NCI-H524 (cell line): ENCODE measurements around the gene WFS1.

ENCODE experiments used
- DNase-seq, 2 experiments: peaks; one replicate each; lab custom pipeline; 2025; lab: John Stamatoyannopoulos, UW

Gene WFS1

DNA sequence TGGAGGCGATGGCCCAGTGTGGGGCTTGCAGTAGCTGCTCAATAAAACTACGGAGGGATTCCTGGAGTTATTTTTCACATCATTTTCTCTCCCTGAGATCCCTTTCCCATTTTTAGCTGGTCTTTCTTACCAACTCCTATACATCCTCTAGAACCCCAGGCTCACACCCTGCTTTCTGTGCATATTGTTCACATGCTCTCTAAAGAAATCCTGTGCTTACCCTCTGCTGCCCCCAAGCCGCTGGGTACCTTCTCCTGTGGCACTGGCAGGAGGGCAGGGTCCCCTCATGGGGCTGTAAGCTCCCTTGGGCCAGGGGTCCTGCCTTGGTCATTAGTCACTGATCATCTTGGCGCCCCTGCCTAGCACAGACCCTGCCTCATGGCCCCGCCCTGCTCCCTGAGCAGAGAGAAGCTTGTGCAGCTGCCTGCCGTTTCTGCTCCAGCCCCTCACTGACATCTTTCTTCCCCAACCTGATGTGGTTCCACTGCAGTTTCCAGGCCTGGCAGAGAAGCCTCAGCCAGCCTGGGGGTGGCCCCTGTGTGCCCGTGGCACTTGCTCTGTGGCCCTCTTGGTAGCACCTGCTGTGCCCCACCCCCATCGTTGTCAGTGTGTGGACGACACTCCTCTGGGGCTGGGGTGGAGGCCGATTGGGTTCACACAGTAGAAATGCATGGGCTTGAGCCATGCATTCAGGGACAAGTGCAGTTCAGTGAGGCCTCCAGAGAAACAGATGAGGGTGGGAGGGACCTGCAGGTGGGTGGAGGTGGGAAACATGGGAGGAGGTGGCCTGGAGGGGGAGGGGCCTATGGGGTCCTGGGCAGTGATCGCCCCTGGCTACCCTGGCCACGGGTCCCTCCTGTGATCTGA, 69.5 kb downstream of the WFS1 start:
- no peak for DNase-seq

DNA sequence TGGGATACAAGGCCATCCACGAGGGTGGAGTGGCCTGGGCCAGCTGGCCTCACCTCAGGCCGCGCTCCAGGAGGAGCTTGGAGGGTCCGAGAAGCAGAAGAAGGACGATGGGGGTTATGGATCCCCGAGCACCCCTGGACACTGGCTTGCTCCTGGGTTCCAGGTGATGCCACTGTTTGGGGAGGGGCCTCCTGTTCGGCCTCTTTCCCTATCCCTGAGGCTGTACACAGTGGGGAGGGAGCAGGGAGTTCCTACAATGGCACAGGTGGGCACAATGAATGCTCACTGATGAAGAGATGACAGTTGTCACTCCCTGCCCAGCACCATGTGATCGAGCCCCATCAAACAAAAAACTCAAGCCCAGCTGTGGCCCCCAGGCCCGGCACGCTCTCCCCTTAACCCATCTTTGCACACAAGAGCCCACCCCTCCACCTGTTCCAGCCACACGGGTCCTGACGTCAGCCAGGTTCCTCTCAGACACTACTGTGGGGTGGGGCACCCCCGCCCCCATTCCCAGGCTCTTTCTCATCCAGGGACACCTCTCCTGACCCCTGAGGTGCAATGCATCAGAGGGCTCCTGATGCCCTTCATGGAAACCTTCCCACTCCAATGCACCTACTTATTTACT, 70.3 kb downstream of the WFS1 start:
- DNase-seq: no peak

DNA sequence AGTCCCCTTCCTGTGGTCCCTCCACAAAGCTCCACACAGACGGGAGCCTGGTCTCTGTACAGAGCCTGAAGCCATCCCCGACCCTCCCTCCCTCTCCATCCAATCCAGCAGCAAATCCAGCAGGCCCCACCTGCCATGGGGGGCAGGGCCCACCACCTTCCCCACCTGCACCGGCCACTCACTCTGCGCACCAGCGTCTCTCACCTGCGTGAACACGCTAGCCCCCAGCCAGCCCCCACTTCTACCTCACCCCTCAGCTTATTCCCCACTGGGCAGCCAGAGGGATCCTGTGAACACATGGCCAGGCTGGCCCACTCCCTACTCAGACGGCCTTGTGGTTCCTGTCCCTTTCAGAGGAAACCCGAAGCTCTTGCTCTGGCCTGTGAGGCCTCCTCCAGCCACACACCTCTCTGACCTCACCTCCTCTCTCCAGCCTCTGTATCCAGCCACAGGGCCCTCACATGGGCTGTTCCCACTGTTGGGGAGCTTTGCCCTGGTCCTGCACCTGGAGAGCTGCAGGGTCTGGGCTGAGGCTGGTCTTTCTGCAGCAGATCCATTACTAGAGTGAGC, 70.9 kb downstream of the WFS1 start:
- no peak for DNase-seq

DNA sequence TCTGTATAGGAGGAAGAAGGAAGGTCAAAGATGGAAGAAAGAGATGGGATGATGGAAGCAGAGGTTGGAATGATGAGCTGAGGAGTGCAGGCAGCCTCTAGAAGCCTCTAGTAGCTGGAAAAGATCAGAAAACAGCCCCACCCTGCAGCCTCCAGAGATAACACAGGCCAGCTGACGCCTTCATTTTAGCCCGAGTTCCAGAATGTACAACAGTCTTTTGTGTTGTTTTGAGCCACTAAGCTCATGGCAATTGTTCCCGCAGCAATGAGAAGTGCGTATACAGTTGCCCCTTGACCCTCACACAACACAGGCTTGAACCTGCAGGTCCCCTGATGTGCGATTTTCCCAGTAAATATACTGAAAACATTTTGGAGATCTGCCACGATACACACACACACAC, 72.0 kb downstream of the WFS1 start:
- DNase-seq: peak in 1 of 2 experiments; percentile 15

DNA sequence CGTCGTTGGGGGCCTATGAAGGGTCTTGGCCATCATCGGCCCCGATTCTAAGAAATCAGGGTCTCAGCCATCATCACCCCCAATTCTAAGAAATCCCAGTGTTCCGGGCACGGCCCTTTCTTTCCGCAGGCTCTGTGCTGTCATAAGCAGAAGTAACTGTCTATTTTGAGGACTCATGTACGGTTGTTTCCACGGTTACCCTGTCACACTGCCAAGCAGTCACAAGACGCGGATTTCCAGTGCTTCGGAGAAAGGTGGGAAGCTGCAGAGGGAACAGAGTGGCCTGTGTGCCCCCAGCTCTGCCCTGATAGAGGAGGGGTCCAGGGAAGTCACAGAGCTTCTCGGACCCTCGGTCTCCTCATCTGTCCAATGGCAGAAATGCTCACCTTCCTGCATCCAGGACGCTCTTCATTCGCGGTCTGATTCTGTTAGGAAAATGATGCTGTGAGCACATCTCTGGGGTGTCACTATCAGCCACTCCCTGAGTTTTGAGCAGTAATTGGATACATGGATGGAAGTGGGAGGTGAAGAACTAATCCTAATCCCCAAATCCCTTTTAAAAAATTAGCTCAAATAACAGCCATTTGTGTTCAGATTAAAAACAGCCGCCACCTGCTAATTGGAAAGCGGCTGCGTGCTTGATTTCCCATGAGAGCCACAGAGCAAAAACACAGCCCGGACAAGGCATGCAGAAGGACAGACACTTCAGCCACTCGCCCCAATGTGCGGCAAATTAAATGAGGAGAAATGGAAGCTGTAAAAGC, 73.1 kb downstream of the WFS1 start:
- DNase-seq: peak; percentile 96 to 98

DNA sequence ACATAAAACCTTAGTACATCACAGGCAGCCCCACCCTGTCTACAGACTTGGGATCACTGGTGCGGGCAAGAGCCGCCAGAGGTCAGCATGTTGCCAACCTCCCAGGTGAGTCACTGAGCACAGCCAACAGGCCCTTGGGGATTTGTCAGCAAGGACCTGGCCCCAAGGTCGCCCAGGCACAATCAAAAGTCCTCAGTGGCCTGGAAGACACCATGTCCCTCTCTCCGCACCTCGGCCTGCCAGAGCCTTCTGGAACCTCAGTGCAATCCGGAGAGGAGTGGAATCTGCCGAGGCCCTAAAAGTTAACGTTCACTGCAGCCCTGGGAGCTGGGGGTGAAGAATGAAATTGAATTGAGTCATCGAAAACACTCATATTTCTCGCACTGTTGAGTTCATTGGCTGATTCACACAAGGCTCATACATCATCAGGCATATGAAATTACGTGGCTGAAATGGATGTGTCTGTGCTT, 74.3 kb downstream of the WFS1 start:
- DNase-seq: no peak

DNA sequence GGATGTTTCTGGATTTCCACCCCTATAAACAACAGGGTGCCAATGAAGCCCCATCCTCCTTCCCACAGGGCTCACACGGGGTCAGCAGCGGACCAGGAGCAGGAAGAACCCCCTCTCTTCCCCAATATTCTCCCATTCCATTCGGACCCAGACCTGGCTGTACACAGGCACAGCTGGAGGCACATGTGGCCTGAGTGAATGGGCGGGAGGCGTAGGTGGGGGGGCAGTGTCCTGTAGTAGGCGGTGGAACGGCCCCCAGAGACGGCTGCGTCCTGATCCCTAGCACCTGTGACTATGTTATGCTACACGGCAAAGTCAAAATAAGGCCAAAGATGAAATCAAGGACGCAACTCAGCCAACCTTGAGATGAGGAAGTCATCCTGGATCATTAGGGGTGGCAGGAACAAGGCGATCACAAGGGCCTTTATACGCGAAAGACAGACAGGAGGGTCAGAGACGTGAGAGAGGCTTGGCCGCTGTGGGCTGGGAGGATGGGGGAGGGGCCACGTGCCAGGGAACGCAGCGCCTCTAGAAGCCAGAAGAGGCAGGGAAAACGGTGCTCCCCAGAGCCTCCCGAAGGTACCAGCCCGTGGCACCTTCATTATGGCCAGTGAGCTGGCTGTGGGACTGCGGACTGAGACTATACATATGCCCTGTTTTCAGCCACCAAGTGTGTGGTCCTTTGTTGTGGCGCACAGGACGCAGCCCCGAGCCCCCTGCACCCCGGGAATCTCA, 75.6 kb downstream of the WFS1 start:
- DNase-seq: no peak

DNA sequence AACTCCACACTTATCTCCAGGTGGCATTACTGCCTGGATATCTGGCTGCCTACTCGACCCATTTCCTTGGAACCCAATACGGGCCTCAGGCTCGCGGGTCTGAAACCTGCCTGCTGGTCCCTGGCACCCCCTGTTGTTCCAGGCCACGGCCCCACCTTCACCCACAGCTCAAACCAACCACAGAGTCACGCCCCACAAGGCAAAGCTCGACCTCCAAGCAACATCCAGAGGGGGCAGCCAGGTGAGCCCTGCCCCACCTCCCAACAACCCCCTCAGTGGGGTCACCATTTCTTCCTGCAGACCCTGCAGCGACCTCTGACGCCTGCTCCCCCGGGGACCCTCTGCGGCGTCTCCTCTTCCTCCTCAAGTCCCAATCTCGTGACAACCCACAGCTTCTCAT, 76.2 kb downstream of the WFS1 start:
- no peak for DNase-seq

DNA sequence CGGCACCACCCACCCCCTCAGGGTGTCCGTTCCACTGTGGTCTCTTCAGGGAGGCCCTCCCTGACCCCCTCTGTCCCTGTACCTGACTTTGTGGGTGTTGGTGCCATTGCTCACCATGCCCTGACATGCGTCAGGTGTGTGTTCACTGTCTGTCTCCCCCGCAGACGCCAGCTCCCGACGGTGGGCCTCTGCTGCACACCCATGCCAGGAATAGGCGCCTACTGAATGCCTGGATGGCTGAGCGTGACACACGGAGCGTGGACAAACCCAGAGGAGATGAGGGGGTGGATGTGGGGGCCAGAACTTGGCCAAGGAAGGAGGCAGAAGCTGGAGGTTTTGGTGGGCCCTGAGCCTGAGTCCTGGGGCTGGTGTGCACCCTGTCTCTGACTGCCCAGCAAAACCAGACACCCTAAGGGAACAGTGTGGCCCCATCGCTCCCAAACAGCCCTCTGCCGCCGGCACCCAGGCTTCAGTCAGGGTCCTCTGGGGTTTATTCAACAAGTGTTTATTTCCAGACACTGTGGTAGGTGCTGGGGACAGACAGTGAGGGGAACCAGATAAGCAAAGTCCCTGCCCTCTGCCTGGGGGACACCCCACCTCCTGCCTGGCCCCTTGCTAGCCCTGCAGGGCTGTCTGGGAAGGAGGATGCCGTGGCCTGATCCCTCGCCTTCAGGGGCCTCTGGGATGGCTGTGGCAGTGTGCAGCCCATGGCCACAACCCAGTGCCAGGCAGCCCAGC, 76.9 kb downstream of the WFS1 start:
- DNase-seq: no peak

DNA sequence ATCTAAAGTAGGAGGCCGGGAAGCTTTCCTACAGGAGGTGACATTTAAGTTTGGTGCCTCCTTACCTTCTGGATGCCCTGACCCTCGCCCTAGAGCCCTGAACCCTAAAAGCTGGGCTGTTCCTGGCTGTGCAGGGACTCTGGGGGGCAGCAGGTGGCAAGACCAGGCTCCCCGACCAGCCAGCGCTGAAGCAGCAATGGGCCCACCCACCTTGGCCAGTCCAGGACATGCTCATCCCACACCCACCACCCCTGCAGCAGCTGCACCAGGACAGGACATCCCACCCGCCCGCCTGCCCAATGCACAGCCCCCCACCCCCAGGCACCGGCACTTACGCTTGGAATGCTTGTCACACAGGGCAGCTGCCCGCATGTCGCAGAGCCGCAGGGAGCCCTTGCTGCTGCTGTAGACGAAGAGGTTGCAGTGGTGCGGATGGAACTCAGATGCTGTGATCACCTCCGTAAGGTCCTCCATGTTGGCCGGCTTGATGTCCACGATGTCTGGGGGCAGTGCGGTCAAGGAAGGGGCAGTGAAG, 77.9 kb downstream of the WFS1 start:
- DNase-seq: no peak

DNA sequence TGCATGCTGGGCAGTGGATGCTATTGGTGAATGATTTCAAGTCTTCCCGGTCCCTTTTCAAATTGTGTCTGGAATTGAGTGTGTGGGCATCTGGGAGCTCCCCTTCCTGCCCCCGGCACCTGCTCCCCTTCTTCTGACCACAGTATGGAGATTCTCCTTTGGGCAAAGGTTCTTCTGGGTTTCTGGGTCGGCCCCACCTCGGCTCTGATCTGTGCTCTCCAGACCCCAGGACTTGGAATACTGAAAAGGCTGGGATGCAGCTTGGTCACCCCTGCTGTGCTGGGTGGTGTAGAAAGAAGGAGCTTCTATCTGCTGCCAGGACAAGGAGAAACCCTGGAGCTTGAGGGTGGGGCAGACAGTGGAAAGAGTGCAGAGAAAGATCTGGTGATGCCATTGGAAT, 78.8 kb downstream of the WFS1 start:
- DNase-seq: no peak

DNA sequence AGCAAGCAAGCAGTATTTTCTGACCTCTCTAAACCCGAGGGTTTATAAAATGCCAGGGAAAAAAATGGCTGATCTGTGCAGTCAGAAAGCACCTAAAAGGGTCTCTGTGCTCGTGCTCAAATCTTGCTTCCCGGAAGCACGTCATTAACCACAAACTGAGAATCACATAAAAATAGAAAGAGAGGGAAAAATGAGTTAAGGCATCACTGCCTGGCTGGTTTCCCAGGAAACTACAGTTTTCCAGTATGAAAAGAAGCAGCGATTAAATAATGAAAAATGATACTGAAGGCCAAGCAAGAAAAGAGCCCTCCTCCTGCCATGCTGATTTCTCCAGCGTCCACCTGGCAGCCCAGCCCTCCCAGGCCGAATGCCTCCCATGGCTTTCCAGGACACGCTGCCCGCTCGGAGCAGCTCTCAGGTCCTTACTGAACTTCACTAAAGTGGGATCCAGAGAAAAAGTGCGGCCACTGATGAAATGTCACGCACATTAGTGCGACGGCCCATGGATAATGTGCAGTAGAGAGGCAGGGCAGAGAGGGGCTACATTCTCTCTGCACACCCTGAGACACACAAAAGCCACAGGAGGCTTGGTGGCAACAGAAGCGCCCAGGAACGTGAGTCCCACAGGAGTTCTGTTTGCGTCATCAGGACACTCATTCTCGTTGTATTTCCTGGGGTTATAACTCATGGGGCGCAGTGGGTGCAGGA, 80.4 kb downstream of the WFS1 start:
- DNase-seq: no peak

DNA sequence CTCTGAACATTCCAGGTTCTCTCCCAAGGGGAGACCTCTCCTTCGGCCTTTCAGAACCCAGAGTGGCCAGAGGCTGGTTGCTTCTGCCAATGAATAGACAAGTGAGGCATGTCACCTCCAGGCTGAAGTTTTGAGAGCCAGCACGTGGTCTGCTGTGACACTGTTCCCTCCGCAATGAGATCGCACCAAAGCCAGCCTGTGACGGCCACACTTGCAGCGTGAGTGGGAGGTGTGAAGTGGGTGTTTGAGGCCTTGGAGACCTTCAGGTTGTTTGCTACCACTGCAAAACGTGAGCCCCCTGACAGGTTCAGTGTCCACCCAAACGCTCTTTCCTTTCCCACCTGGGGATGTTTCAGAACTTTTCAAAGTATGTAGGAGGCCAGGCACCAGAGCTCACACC, 81.0 kb downstream of the WFS1 start:
- DNase-seq: no peak

DNA sequence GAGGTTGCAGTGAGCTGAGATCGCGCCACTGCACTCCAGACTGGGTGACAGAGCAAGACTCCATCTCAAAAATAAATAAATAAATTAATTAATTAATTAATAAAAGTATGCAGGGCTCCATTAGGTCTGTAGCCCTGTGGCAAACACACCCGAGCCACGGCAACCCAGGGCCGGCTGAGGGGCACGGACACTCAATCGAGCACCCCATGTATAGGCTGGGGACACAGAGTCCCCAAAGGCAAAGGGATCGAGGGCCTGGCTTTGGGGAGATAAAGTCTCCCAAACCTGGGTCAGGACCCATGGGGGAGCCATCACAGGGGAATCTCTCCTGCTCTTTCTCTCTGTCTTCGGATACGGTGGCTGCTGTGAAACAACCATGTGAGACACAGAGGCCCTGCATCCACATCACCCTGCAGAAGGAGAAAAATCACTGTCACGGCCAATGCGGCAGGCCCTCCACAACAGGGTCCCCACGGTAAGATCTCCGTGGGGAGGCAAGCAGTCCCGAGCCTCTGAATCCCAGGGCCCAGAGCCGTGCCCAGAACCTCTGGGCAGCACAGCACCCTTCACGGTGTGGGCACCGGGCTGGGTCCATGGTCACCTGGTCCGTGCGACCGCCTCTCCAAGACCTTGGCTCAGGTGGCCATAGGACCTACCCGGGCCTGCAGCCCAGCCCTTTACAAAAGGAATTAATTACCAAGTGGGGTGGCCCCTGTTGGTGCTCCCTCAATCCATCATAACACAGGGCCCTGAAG, 81.8 kb downstream of the WFS1 start:
- DNase-seq: no peak

DNA sequence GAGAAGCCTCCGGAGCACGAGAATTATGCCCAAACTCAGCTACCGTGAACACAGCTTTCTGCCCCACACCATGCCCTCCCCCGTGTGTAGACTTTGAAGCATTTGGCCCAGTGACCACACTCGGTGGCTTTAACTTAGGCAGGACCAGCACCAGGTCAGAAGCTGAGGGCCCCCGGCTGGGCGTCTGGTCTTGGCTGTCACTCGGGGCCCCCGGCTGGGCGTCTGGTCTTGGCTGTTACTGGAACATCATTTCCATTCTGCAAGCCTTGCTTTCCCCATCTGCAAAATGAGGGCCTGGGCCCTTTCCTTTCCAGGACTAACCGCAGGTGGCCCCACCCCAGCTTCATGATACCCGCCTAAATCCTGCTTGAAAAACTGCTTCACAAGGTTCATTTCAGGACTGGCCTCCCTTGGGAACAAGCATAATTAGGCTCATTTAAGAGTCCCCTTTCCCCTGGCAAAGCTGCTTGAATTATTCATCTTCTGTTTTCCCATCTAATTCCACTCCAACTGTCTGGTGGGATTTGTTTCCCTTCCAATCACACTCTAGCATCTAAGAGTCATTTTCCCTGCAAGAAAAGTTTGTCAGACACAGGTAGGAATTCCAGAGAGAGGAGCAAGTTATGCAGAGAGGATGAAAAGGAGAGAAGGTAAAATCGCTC, 82.5 kb downstream of the WFS1 start:
- DNase-seq: peak; percentile 86 to 96
